GM23248 (cell line): Measurements from ENCODE around the gene ARV1.

Experiments used
- EZH2 ChIP-seq: fragments of 200-600 bp; sonication (generic); IDR thresholded peaks from 2 replicates; pipeline ENCODE4 v1.6.1; 2018; ENCODE audit warnings: antibody characterized with exemption, mild to moderate bottlenecking; ENCODE audit not compliant: insufficient read depth, poor library complexity, severe bottlenecking
- EZH2phosphoT487 ChIP-seq: fragments of 200-600 bp; sonication (generic); IDR thresholded peaks from 2 replicates; pipeline ENCODE4 v1.6.1; 2018; ENCODE audit warnings: antibody characterized with exemption, moderate library complexity, mild to moderate bottlenecking, low read depth; ENCODE audit not compliant: insufficient read depth

DNA sequence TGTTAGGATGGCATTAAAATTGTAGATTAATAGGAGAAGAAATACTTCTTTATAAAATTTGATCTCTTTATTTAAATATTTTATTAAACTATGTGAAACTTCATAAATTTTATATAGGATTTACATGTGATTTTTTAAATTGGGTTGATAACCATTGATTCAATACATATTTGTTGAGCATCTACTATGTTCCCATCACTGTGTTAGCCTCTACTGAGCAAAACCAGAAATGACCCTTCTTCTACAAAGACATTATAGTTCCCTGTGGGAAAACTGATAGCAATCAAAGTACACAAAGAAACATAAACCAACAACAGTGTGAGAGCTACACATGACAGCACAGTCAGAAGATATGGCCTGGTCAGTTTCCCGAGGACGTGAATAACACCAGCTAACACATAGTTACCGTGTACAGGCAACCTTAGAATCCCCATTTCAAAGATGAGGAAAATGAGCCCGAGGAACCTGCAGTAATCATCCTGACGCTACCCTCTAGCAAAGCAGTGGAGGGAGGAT is 12.5 kb upstream of the ARV1 start:
- TF ChIP-seq EZH2, result no peak
- no peak for TF ChIP-seq EZH2phosphoT487
